ENCODE results near the gene B4GALNT2. TPM values are rescaled to one million over a fixed set of nuclear protein-coding genes. Genes with fewer than 3 reads are reported as not detected.
"Not testable (repeated sequence)": the region's sequence is repeated elsewhere in the genome, so short reads cannot be mapped to it uniquely, and the experiment has no call there.

B4GALNT2 gene
- total RNA-seq, 1 donor from 2014 or later: 0.98 TPM

DNA sequence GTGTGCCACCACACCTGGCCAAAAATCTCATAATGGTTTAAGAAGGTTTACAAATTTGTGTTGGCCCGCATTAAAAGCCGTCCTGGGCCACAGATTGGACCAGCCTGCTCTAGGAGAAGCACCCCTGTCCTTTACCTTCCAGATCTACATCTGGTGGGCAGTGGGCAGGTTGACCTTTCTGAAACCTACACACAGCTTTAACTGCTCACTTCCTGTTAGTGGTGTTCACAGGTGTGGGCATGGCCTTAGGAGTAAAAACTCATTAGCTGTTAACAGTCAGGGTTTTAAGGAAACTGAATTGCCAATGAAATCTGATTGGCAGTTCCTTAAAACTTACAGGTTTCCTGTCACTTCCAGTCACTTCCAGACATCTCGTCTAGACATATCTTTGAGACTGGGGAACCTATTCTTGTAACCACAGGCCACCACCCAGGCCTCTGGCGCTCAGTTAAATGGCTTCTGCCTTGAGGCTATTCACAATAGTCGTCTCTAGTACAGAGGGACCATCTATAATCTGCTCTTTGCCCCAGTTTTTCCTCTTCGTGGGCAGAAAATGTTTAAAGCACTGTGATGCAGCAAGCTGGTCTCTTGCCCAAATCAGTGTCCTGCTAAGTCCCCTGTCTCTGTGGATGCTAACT, 48.5 kb downstream of the B4GALNT2 start:
- Mint-ChIP-seq H3K9me3 (ENCODE audit: unreplicated experiment) (peaks cover 7% of the 10 kb centered on the region), H3K27me3 (ENCODE audit: unreplicated experiment) (peaks cover 3% of the 10 kb centered on the region)

GRCh38 chr17:49183341-49183740, 50.8 kb downstream of the B4GALNT2 start:
- peaks cover 7% of the 10 kb centered on the region for H3K9me3 Mint-ChIP-seq (ENCODE audit: unreplicated experiment)
- peaks cover 3% of the 10 kb centered on the region for H3K27me3 Mint-ChIP-seq (ENCODE audit: unreplicated experiment)
- TF ChIP-seq CTCF (IDR thresholded peaks at IDR 0.05; ENCODE audit: partially characterized antibody, unreplicated experiment): no peak
- peaks cover 4% of the 10 kb centered on the region for H3K36me3 Mint-ChIP-seq (ENCODE audit: unreplicated experiment)
- no peak for DNase-seq
- H3K27ac Mint-ChIP-seq (ENCODE audit: unreplicated experiment): no peak overlapping the region
- no peak overlapping the region for H3K4me3 Mint-ChIP-seq (ENCODE audit: unreplicated experiment)
- no peaks in the 10 kb centered on the region for H3K4me1 Mint-ChIP-seq (ENCODE audit: low read depth, unreplicated experiment)

More for the DNA sequence above, 48.5 kb downstream of the B4GALNT2 start:
- H3K36me3 Mint-ChIP-seq (ENCODE audit: unreplicated experiment): peaks cover 3% of the 10 kb centered on the region
- H3K4me1 Mint-ChIP-seq (ENCODE audit: low read depth, unreplicated experiment): no peaks in the 10 kb centered on the region
- H3K27ac Mint-ChIP-seq (ENCODE audit: unreplicated experiment): no peak overlapping the region
- no peak for DNase-seq
- no peak overlapping the region for H3K4me3 Mint-ChIP-seq (ENCODE audit: unreplicated experiment)
- no peak for TF ChIP-seq CTCF (IDR thresholded peaks at IDR 0.05; ENCODE audit: partially characterized antibody, unreplicated experiment)

DNA sequence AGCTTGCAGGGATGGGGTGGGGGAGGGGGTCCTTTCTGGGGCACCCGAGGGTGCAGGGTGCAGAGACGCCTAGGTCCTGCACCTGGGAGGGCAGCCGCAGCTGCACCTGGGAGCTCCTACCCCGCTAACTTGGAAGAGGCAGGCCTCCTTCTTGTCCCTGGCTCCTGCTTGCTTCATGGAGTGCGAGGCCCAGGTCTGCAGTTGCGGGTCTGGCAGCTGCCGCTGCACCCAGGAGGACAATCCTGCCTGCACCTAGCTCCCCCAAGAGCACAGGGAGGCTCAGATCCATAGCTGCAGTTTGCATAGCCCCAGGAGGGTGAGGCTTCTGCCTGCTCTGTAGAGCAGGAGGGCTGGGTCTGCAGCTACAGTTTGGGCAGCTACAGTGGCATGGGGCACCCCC, 51.2 kb downstream of the B4GALNT2 start:
- DNase-seq: no peak
- no peak for TF ChIP-seq CTCF (IDR thresholded peaks at IDR 0.05; ENCODE audit: partially characterized antibody, unreplicated experiment)
- Mint-ChIP-seq H3K9me3 (ENCODE audit: unreplicated experiment) (peaks cover 7% of the 10 kb centered on the region), H3K4me3 (ENCODE audit: unreplicated experiment) (no peak overlapping the region), H3K4me1 (ENCODE audit: low read depth, unreplicated experiment) (no peaks in the 10 kb centered on the region), H3K27ac (ENCODE audit: unreplicated experiment) (no peak overlapping the region), H3K36me3 (ENCODE audit: unreplicated experiment) (peaks cover 4% of the 10 kb centered on the region), H3K27me3 (ENCODE audit: unreplicated experiment) (peaks cover 3% of the 10 kb centered on the region)

DNA sequence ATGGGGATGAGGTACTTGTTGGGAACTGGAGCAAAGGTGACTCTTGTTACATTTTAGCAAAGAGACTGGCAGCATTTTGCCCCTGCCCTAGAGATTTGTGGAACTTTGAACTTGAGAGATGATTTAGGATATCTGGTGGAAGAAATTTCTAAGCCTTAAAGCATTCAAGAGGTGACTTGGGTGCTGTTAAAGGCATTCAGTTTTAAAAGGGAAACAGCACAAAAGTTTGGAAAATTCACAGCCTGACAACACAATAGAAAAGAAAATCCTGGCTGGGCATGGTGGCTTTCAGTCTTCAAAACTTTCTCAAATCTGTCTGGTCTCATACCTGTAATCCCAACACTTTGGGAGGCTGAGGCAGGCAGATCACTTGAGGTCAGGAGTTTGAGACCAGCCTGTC, 52.0 kb downstream of the B4GALNT2 start:
- not testable (repeated sequence) for DNase-seq; H3K27me3 Mint-ChIP-seq (ENCODE audit: unreplicated experiment); H3K9me3 Mint-ChIP-seq (ENCODE audit: unreplicated experiment); H3K4me3 Mint-ChIP-seq (ENCODE audit: unreplicated experiment); H3K27ac Mint-ChIP-seq (ENCODE audit: unreplicated experiment); H3K36me3 Mint-ChIP-seq (ENCODE audit: unreplicated experiment); H3K4me1 Mint-ChIP-seq (ENCODE audit: low read depth, unreplicated experiment)

- not testable (repeated sequence) for H3K9me3 Mint-ChIP-seq (ENCODE audit: unreplicated experiment); H3K27ac Mint-ChIP-seq (ENCODE audit: unreplicated experiment); H3K4me1 Mint-ChIP-seq (ENCODE audit: low read depth, unreplicated experiment); H3K4me3 Mint-ChIP-seq (ENCODE audit: unreplicated experiment); H3K36me3 Mint-ChIP-seq (ENCODE audit: unreplicated experiment); H3K27me3 Mint-ChIP-seq (ENCODE audit: unreplicated experiment); DNase-seq
Measured at GRCh38 chr17:49185381-49185780, 52.8 kb downstream of the B4GALNT2 start.

GRCh38 chr17:49187301-49187700, 54.7 kb downstream of the B4GALNT2 start:
- no peak for DNase-seq
- Mint-ChIP-seq H3K9me3 (ENCODE audit: unreplicated experiment) (peaks cover 16% of the 10 kb centered on the region), H3K4me1 (ENCODE audit: low read depth, unreplicated experiment) (peaks cover 3% of the 10 kb centered on the region), H3K27ac (ENCODE audit: unreplicated experiment) (no peak overlapping the region), H3K4me3 (ENCODE audit: unreplicated experiment) (no peak overlapping the region), H3K27me3 (ENCODE audit: unreplicated experiment) (peaks cover 9% of the 10 kb centered on the region), H3K36me3 (ENCODE audit: unreplicated experiment) (peaks cover 4% of the 10 kb centered on the region)
- TF ChIP-seq CTCF (IDR thresholded peaks at IDR 0.05; ENCODE audit: partially characterized antibody, unreplicated experiment): no peak

Data from glutamatergic neuron (in vitro differentiated cells).